Liver (tissue), 3 donors: ENCODE data around the gene EFNA2.

Experiments
- ATF3 ChIP-seq: IDR thresholded peaks from 2 replicates; pipeline ENCODE4 v1.6.1; 2016; ENCODE audit warnings: antibody characterized with exemption
- EGR1 ChIP-seq, 2 donors: IDR thresholded peaks; 2 replicates each; pipeline ENCODE4 v1.6.1; 2016 to 2018; ENCODE audit warnings: antibody characterized with exemption in 2 of 2, low read depth in 2 of 2
- GABPA ChIP-seq, 2 donors: IDR thresholded peaks in 1 of 2; conservative IDR thresholded peaks in 1 of 2; 2 replicates each; pipeline ENCODE4 v1.6.1; 2016; ENCODE audit warnings: antibody characterized with exemption in 2 of 2, mild to moderate bottlenecking in 1 of 2, moderate library complexity in 1 of 2
- HNF4G ChIP-seq: IDR thresholded peaks from 2 replicates; pipeline ENCODE4 v1.6.1; 2016; ENCODE audit warnings: antibody characterized with exemption
- JUND ChIP-seq, 2 donors: IDR thresholded peaks; 2 replicates each; pipeline ENCODE4 v1.6.1; 2016; ENCODE audit warnings: antibody characterized with exemption in 2 of 2
- MAX ChIP-seq: IDR thresholded peaks from 2 replicates; pipeline ENCODE4 v1.6.1; 2016; ENCODE audit warnings: antibody characterized with exemption
- NR2F2 ChIP-seq: IDR thresholded peaks from 2 replicates; pipeline ENCODE4 v1.6.1; 2016; ENCODE audit warnings: antibody characterized with exemption
- RAD21 ChIP-seq, 2 donors: IDR thresholded peaks; 2 replicates each; pipeline ENCODE4 v1.6.1; 2016; ENCODE audit warnings: antibody characterized with exemption in 2 of 2, mild to moderate bottlenecking in 2 of 2
- SP1 ChIP-seq: IDR thresholded peaks from 2 replicates; pipeline ENCODE4 v1.6.1; 2018; ENCODE audit warnings: antibody characterized with exemption, mild to moderate bottlenecking
- TAF1 ChIP-seq: conservative IDR thresholded peaks from 2 replicates; pipeline ENCODE4 v1.6.1; 2016; ENCODE audit warnings: antibody characterized with exemption, mild to moderate bottlenecking
- YY1 ChIP-seq: IDR thresholded peaks from 2 replicates; pipeline ENCODE4 v1.6.1; 2016; ENCODE audit warnings: antibody characterized with exemption, mild to moderate bottlenecking
- ZBTB33 ChIP-seq: IDR thresholded peaks from 2 replicates; pipeline ENCODE4 v1.6.1; 2016; ENCODE audit warnings: antibody characterized with exemption
- TF ChIP-seq, protein P1 (sequence below): fragments of 150-350 bp; IDR thresholded peaks from 2 replicates; pipeline ENCODE4 v1.5.1; 2017; ENCODE audit warnings: improper control_type of control experiment, low read depth, low read length; ENCODE audit not compliant: missing input control
- TF ChIP-seq, protein P2 (sequence below): IDR thresholded peaks from 2 replicates; pipeline ENCODE4 v1.6.1; 2016; ENCODE audit warnings: antibody characterized with exemption, mild to moderate bottlenecking
- donor health status: healthy.
- donor health status: healthy.

DNA sequence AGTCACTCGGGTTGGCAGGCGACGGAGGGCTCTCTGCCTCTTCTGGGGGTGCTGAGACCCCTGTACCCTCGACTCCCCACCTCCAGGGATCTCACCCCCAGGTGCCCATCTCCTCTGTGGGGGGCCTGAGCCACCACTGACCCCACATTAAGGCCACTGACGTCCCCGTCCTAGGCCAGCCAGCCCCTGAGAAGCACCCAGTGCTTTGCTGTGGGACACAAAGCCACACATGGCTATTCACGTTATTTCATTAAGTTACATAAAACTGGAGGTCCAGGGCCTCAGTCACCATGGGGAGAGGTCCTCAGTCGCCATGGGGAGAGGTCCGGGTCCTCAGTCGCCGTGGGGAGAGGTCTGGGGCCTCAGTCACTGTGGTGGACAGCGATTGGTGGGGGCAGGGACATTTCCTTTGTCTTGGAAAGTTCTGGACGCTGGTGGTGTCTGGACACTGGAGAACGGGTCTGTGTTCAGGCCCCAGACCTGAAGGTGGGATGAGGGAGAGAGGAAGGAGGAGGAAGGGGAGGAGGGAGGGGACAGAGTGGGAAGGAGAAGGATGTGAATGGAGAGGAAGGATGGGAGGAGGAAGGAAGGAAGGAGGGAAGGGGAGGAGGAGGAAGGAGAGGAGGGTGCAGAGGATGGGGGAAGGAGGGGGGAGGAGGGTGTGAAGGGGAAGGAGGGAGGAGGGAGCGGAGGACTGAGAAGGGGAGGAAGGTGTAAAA, 3.9 kb upstream of the EFNA2 start:
- TF ChIP-seq, protein P1, sequence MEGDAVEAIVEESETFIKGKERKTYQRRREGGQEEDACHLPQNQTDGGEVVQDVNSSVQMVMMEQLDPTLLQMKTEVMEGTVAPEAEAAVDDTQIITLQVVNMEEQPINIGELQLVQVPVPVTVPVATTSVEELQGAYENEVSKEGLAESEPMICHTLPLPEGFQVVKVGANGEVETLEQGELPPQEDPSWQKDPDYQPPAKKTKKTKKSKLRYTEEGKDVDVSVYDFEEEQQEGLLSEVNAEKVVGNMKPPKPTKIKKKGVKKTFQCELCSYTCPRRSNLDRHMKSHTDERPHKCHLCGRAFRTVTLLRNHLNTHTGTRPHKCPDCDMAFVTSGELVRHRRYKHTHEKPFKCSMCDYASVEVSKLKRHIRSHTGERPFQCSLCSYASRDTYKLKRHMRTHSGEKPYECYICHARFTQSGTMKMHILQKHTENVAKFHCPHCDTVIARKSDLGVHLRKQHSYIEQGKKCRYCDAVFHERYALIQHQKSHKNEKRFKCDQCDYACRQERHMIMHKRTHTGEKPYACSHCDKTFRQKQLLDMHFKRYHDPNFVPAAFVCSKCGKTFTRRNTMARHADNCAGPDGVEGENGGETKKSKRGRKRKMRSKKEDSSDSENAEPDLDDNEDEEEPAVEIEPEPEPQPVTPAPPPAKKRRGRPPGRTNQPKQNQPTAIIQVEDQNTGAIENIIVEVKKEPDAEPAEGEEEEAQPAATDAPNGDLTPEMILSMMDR = no peak
- TF ChIP-seq, protein P2, sequence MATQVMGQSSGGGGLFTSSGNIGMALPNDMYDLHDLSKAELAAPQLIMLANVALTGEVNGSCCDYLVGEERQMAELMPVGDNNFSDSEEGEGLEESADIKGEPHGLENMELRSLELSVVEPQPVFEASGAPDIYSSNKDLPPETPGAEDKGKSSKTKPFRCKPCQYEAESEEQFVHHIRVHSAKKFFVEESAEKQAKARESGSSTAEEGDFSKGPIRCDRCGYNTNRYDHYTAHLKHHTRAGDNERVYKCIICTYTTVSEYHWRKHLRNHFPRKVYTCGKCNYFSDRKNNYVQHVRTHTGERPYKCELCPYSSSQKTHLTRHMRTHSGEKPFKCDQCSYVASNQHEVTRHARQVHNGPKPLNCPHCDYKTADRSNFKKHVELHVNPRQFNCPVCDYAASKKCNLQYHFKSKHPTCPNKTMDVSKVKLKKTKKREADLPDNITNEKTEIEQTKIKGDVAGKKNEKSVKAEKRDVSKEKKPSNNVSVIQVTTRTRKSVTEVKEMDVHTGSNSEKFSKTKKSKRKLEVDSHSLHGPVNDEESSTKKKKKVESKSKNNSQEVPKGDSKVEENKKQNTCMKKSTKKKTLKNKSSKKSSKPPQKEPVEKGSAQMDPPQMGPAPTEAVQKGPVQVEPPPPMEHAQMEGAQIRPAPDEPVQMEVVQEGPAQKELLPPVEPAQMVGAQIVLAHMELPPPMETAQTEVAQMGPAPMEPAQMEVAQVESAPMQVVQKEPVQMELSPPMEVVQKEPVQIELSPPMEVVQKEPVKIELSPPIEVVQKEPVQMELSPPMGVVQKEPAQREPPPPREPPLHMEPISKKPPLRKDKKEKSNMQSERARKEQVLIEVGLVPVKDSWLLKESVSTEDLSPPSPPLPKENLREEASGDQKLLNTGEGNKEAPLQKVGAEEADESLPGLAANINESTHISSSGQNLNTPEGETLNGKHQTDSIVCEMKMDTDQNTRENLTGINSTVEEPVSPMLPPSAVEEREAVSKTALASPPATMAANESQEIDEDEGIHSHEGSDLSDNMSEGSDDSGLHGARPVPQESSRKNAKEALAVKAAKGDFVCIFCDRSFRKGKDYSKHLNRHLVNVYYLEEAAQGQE = no peak
- no peak for TF ChIP-seq ATF3
- no peak for TF ChIP-seq NR2F2
- TF ChIP-seq SP1 = no peak
- no peak for TF ChIP-seq TAF1
- TF ChIP-seq MAX = no peak
- TF ChIP-seq JUND (IDR thresholded peaks at IDR 0.05) = no peak
- no peak for TF ChIP-seq GABPA (IDR thresholded peaks at IDR 0.05 in 1 of 2, conservative IDR thresholded peaks at IDR 0.05 in 1 of 2)
- no peak for TF ChIP-seq YY1
- TF ChIP-seq EGR1 (IDR thresholded peaks at IDR 0.05; ENCODE audit: low read depth in 2 of 2) = no peak
- no peak for TF ChIP-seq ZBTB33
- TF ChIP-seq RAD21 (IDR thresholded peaks at IDR 0.05) = no peak
- TF ChIP-seq HNF4G = no peak
